ENCODE measurements around the gene PARP1. TPM values are rescaled to one million over a fixed set of nuclear protein-coding genes. Genes with fewer than 3 reads are reported as not detected.

Gene PARP1
- total RNA-seq, 1 experiment from 2014 or later: 263 TPM

DNA sequence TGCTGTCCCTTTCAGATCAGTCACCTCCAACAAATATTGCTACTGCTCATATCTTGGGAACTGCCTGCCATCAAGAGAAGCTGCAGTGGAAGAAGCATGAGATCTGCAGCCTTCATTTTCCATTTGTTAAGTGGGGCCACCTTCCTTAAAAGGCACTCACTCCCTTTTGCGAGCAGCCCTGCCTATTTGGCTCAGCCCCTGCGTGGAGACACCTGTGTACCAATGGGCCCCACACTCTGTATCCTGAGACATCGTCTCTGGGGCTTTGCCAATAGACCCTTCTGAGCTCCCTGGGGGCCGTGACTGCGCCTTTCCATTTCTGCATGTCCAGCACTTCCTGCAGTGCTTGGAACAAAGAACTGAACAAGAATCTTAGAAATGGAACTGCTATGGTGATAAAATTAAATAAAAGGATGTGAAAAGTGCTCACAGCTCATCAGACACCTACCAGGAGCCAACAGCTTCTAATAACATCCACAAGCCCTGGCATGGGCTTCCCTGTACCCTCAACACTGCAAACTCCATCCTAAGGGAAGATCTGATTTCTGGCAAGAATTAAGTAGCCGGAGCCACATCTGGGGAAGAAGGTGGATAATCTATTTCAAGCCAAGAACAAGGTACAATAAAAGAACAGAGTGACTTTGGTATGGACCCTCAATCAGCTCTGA lies 36.7 kb downstream of the PARP1 start:
- intact Hi-C loops (cut with micrococcal nuclease; ENCODE audit: unreplicated experiment): no loop called here
- Histone ChIP-seq H3K4me1 (ENCODE audit: insufficient read depth, low read length, poor library complexity, severe bottlenecking) (no peaks in the 10 kb centered on the region), H3K9me3 (ENCODE audit: low read depth, low read length, poor library complexity, severe bottlenecking) (no peaks in the 10 kb centered on the region), H3K27me3 (replicated peaks; ENCODE audit: insufficient read depth, low read depth, low read length, poor library complexity) (no peaks in the 10 kb centered on the region), H3K4me3 (ENCODE audit: low read depth, low read length, poor library complexity, severe bottlenecking) (no peak overlapping the region), H3K36me3 (ENCODE audit: insufficient read depth, low read length, poor library complexity, severe bottlenecking) (peaks cover 96% of the 10 kb centered on the region), H3K27ac (ENCODE audit: low read depth, low read length, poor library complexity, severe bottlenecking) (no peak overlapping the region)
- ChIA-PET POLR2A (ENCODE audit: low non-redundant PET) (no interaction called here), CTCF (no interaction called here)
- no TSS peak for BruUV-seq (replicated peaks)
- no peak for TF ChIP-seq EZH2 (IDR thresholded peaks at IDR 0.05; ENCODE audit: borderline replicate concordance, low read depth, low read length, poor library complexity, severe bottlenecking)
- TF ChIP-seq, protein P1, sequence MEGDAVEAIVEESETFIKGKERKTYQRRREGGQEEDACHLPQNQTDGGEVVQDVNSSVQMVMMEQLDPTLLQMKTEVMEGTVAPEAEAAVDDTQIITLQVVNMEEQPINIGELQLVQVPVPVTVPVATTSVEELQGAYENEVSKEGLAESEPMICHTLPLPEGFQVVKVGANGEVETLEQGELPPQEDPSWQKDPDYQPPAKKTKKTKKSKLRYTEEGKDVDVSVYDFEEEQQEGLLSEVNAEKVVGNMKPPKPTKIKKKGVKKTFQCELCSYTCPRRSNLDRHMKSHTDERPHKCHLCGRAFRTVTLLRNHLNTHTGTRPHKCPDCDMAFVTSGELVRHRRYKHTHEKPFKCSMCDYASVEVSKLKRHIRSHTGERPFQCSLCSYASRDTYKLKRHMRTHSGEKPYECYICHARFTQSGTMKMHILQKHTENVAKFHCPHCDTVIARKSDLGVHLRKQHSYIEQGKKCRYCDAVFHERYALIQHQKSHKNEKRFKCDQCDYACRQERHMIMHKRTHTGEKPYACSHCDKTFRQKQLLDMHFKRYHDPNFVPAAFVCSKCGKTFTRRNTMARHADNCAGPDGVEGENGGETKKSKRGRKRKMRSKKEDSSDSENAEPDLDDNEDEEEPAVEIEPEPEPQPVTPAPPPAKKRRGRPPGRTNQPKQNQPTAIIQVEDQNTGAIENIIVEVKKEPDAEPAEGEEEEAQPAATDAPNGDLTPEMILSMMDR (conservative IDR thresholded peaks at IDR 0.05; ENCODE audit: low read depth, low read length): no peak
- no peak for DNase-seq (ENCODE audit: low spot score)

DNA sequence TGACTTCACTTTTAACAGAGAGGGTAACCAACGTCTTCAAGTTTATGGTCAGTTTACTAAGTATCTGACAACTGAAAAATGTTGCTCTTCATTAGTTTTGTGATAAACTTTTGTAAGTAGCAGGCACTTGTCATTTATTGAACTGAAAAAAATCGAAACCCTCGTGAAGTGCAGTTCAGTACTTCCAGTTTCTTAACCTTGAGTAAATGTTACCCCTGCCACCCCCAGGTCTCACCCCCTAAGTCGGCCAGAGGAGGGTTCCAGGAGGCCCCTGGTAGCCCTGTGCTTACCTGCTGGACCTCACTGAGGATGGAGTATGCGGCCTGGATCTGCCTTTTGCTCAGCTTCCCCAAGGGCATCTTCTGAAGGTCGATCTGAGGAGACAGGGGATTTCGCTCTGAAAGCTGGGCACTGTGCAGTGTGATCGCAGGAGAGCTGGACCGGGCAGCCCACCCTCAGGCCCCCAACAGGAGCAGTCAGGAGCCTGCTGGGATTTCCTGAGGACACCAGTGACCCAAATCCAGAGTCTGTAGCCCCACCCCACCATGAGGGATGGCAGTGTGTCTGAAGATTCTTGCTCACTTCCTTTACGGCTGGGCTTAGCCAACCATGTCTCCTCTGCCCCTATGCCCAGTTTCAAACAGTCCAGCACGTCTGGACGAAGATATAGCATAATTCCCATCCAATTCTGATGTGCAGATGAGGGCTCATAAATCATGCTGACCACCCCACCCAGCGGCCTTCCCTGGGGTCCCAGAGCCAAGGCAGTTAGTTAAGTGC lies 37.6 kb downstream of the PARP1 start:
- intact Hi-C loops (cut with micrococcal nuclease; ENCODE audit: unreplicated experiment): no loop called here
- Histone ChIP-seq H3K4me1 (ENCODE audit: insufficient read depth, low read length, poor library complexity, severe bottlenecking) (no peaks in the 10 kb centered on the region), H3K27ac (ENCODE audit: low read depth, low read length, poor library complexity, severe bottlenecking) (no peak overlapping the region), H3K27me3 (replicated peaks; ENCODE audit: insufficient read depth, low read depth, low read length, poor library complexity) (no peaks in the 10 kb centered on the region), H3K36me3 (ENCODE audit: insufficient read depth, low read length, poor library complexity, severe bottlenecking) (peaks cover 96% of the 10 kb centered on the region), H3K9me3 (ENCODE audit: low read depth, low read length, poor library complexity, severe bottlenecking) (no peaks in the 10 kb centered on the region), H3K4me3 (ENCODE audit: low read depth, low read length, poor library complexity, severe bottlenecking) (no peak overlapping the region)
- no peak for DNase-seq (ENCODE audit: low spot score)
- TF ChIP-seq EZH2 (IDR thresholded peaks at IDR 0.05; ENCODE audit: borderline replicate concordance, low read depth, low read length, poor library complexity, severe bottlenecking): no peak
- TF ChIP-seq, protein P1 (conservative IDR thresholded peaks at IDR 0.05; ENCODE audit: low read depth, low read length): no peak
- POLR2A ChIA-PET (ENCODE audit: low non-redundant PET): no interaction called here
- CTCF ChIA-PET: no interaction called here
- no TSS peak for BruUV-seq (replicated peaks)

DNA sequence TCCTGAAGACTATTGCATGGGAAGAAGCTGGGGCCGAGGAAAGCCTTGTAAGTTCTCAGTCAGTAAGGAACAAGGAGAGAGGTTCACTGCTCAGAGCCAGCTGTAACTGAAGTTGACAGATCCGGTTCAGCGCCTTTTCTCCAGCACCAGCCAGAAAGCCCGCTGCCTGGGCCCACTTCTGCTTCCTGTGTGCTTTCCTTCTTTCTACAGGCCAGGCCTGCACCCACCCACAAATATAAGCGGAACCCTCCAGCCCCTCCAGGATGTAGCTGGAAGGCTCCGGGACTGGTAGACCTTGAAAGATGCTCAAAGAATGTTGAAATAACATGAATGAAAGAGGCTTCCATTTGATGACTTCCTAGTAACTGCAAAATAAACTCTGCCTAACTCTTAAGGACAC lies 38.8 kb downstream of the PARP1 start:
- Histone ChIP-seq H3K4me1 (ENCODE audit: insufficient read depth, low read length, poor library complexity, severe bottlenecking) (no peaks in the 10 kb centered on the region), H3K36me3 (ENCODE audit: insufficient read depth, low read length, poor library complexity, severe bottlenecking) (peaks cover 96% of the 10 kb centered on the region), H3K27me3 (replicated peaks; ENCODE audit: insufficient read depth, low read depth, low read length, poor library complexity) (no peaks in the 10 kb centered on the region), H3K4me3 (ENCODE audit: low read depth, low read length, poor library complexity, severe bottlenecking) (no peak overlapping the region), H3K9me3 (ENCODE audit: low read depth, low read length, poor library complexity, severe bottlenecking) (no peaks in the 10 kb centered on the region), H3K27ac (ENCODE audit: low read depth, low read length, poor library complexity, severe bottlenecking) (no peak overlapping the region)
- DNase-seq (ENCODE audit: low spot score): no peak
- TF ChIP-seq EZH2 (IDR thresholded peaks at IDR 0.05; ENCODE audit: borderline replicate concordance, low read depth, low read length, poor library complexity, severe bottlenecking): no peak
- TF ChIP-seq, protein P1 (conservative IDR thresholded peaks at IDR 0.05; ENCODE audit: low read depth, low read length): no peak
- POLR2A ChIA-PET (ENCODE audit: low non-redundant PET): no interaction called here
- intact Hi-C loops (cut with micrococcal nuclease; ENCODE audit: unreplicated experiment): no loop called here
- no TSS peak for BruUV-seq (replicated peaks)
- CTCF ChIA-PET: no interaction called here

All from A673 (cell line).